ENCODE results near the gene PRDM5. TPM values are rescaled to one million over a fixed set of nuclear protein-coding genes. Genes with fewer than 3 reads are reported as not detected.

Gene PRDM5
- total and polyA plus RNA-seq, 2 of the 13 experiments (the other 11 are each of a cell fraction or from before 2014, with no cell fraction given) = not detected

GRCh38 chr4:120691536-120691935, 231.0 kb downstream of the PRDM5 start (continued):
- no peak for TF ChIP-seq ETV5 (CRISPR knock-in tag; IDR thresholded peaks at IDR 0.05; ENCODE audit: borderline replicate concordance)
- no peak for TF ChIP-seq ZBTB3 (CRISPR knock-in tag; IDR thresholded peaks at IDR 0.05; ENCODE audit: borderline replicate concordance, low read depth)

- no peak overlapping the region for H2AFZ ChIP-seq (ENCODE audit: low read length)
- H4K20me1 ChIP-seq (ENCODE audit: insufficient read depth, low read length) = no peaks in the 10 kb centered on the region
- no peaks in the 10 kb centered on the region for H3K36me3 ChIP-seq (replicated peaks in 1 of 2; ENCODE audit: control insufficient read depth in 1 of 2, insufficient read depth in 2 of 2, low read length in 2 of 2)
- H3K27ac ChIP-seq (ENCODE audit: extremely low read length, insufficient read depth, low read length) = no peak overlapping the region
- no peak overlapping the region for H3K4me2 ChIP-seq (ENCODE audit: low read depth, low read length)
- intact Hi-C loops (cut with micrococcal nuclease; ENCODE audit: unreplicated experiment) (no loop called here), in situ Hi-C loops (cut with HindIII; ENCODE audit: extremely low pct_ligation_motif_present, low pct_unique_long_range_greater_than_20kb) (no loop called here)
- POLR2A ChIA-PET = no interaction called here
- CTCF ChIA-PET (ENCODE audit: low intra/inter-chr PET ratio, low total read pairs) = no interaction called here
- FAIRE-seq (no peak), ATAC-seq (no peak), DNase-seq (ENCODE audit: low spot score) (no peak)
- no peaks in the 10 kb centered on the region for H3K4me1 ChIP-seq (ENCODE audit: insufficient read depth, low read length)
- no peaks in the 10 kb centered on the region for H3K27me3 ChIP-seq (ENCODE audit: control insufficient read depth in 1 of 2, insufficient read depth in 2 of 2, low read length in 2 of 2)
- no peak overlapping the region for H3K4me3 ChIP-seq (replicated peaks in 1 of 3; ENCODE audit: insufficient read depth in 1 of 3, low read depth in 2 of 3, low read length in 3 of 3)
- no peaks in the 10 kb centered on the region for H3K79me2 ChIP-seq (ENCODE audit: insufficient read depth, low read length)
- H3K9ac ChIP-seq (ENCODE audit: insufficient read depth, low read depth, low read length) = no peak overlapping the region
- no TSS peak for BruUV-seq (replicated peaks)
- TF ChIP-seq EHMT2 (IDR thresholded peaks at IDR 0.05; ENCODE audit: borderline replicate concordance, low read depth, low read length) = no peak
- TF ChIP-seq ZNF513 (CRISPR knock-in tag; conservative IDR thresholded peaks at IDR 0.05) = no peak
- no peak for TF ChIP-seq JDP2 (CRISPR knock-in tag; IDR thresholded peaks at IDR 0.05; ENCODE audit: borderline replicate concordance)
- TF ChIP-seq GATA4 (IDR thresholded peaks at IDR 0.05; ENCODE audit: borderline replicate concordance, low read depth) = no peak
- TF ChIP-seq TRAFD1 (CRISPR knock-in tag; IDR thresholded peaks at IDR 0.05; ENCODE audit: borderline replicate concordance) = no peak
- TF ChIP-seq TAF1 (CRISPR knock-in tag; IDR thresholded peaks at IDR 0.05) = no peak
- no peak for TF ChIP-seq KDM2A (CRISPR knock-in tag; IDR thresholded peaks at IDR 0.05; ENCODE audit: borderline replicate concordance, low read depth)
- TF ChIP-seq ZNF292 (CRISPR knock-in tag; IDR thresholded peaks at IDR 0.05; ENCODE audit: borderline replicate concordance, low read depth) = no peak
- no peak for TF ChIP-seq SIX1 (CRISPR knock-in tag; IDR thresholded peaks at IDR 0.05; ENCODE audit: borderline replicate concordance)
- TF ChIP-seq RBFOX2 (IDR thresholded peaks at IDR 0.05; ENCODE audit: low read depth, low read length) = no peak
- TF ChIP-seq CEBPB (IDR thresholded peaks at IDR 0.05; ENCODE audit: borderline replicate concordance, low read depth, low read length) = no peak
- no peaks in the 10 kb centered on the region for H3K9me3 ChIP-seq (ENCODE audit: low read length)
These were observed 231.4 kb downstream of the PRDM5 start for GRCh38 chr4:120691106-120691505.
